ENCODE data around the gene CDC6.
"Not testable (repeated sequence)": the region's sequence is repeated elsewhere in the genome, so short reads cannot be mapped to it uniquely, and the experiment has no call there.

Gene CDC6

GRCh38 chr17:40303009-40303657 is 15.5 kb downstream of the CDC6 start:
- Histone ChIP-seq H3K27me3 (ENCODE audit: control insufficient read depth in 1 of 2, insufficient read depth in 2 of 2, low read length in 2 of 2) (no peaks in the 10 kb centered on the region), H3K27ac (ENCODE audit: low read depth, low read length) (no peak overlapping the region), H3K9ac (ENCODE audit: low read depth in 1 of 2, low read length in 2 of 2) (no peak overlapping the region)

GRCh38 chr17:40303708-40304551 is 16.3 kb downstream of the CDC6 start:
- no peak overlapping the region for H3K27ac ChIP-seq (ENCODE audit: low read depth, low read length)
- H3K9me3 ChIP-seq (ENCODE audit: control insufficient read depth in 1 of 2, low read length in 2 of 2), result no peaks in the 10 kb centered on the region
- H3K9ac ChIP-seq (ENCODE audit: low read depth in 1 of 2, low read length in 2 of 2), result no peak overlapping the region
- peaks cover 37 to 39% of the 10 kb centered on the region in 2 donors for H3K4me1 ChIP-seq (ENCODE audit: control insufficient read depth in 1 of 2, insufficient read depth in 2 of 2, low read length in 2 of 2)
- peaks cover 0 to 2% of the 10 kb centered on the region in 2 donors for H3K36me3 ChIP-seq (ENCODE audit: control insufficient read depth in 1 of 2, insufficient read depth in 2 of 2, low read length in 2 of 2)
- H3K27me3 ChIP-seq (ENCODE audit: control insufficient read depth in 1 of 2, insufficient read depth in 2 of 2, low read length in 2 of 2), result no peaks in the 10 kb centered on the region
- H3K4me3 ChIP-seq (ENCODE audit: low read depth in 1 of 2, low read length in 2 of 2), result no peak overlapping the region

More at GRCh38 chr17:40303009-40303657, 15.5 kb downstream of the CDC6 start:
- H3K9me3 ChIP-seq (ENCODE audit: control insufficient read depth in 1 of 2, low read length in 2 of 2), result no peaks in the 10 kb centered on the region
- H3K36me3 ChIP-seq (ENCODE audit: control insufficient read depth in 1 of 2, insufficient read depth in 2 of 2, low read length in 2 of 2), result peaks cover 0 to 2% of the 10 kb centered on the region in 2 donors
- no peak overlapping the region for H3K4me3 ChIP-seq (ENCODE audit: low read depth in 1 of 2, low read length in 2 of 2)
- peaks cover 29 to 31% of the 10 kb centered on the region in 2 donors for H3K4me1 ChIP-seq (ENCODE audit: control insufficient read depth in 1 of 2, insufficient read depth in 2 of 2, low read length in 2 of 2)

- not testable (repeated sequence) for H3K27me3 ChIP-seq (ENCODE audit: control insufficient read depth in 1 of 2, insufficient read depth in 2 of 2, low read length in 2 of 2); H3K4me3 ChIP-seq (ENCODE audit: low read depth in 1 of 2, low read length in 2 of 2); H3K9me3 ChIP-seq (ENCODE audit: control insufficient read depth in 1 of 2, low read length in 2 of 2); H3K27ac ChIP-seq (ENCODE audit: low read depth, low read length); H3K36me3 ChIP-seq (ENCODE audit: control insufficient read depth in 1 of 2, insufficient read depth in 2 of 2, low read length in 2 of 2); H3K9ac ChIP-seq (ENCODE audit: low read depth in 1 of 2, low read length in 2 of 2)
- peaks cover 42 to 45% of the 10 kb centered on the region in 2 donors for H3K4me1 ChIP-seq (ENCODE audit: control insufficient read depth in 1 of 2, insufficient read depth in 2 of 2, low read length in 2 of 2)
Measured at GRCh38 chr17:40304552-40304863, 16.8 kb downstream of the CDC6 start.

GRCh38 chr17:40304866-40305265 is 17.2 kb downstream of the CDC6 start:
- not testable (repeated sequence) for H3K36me3 ChIP-seq (ENCODE audit: control insufficient read depth in 1 of 2, insufficient read depth in 2 of 2, low read length in 2 of 2); H3K4me3 ChIP-seq (ENCODE audit: low read depth in 1 of 2, low read length in 2 of 2); H3K27me3 ChIP-seq (ENCODE audit: control insufficient read depth in 1 of 2, insufficient read depth in 2 of 2, low read length in 2 of 2); H3K9me3 ChIP-seq (ENCODE audit: control insufficient read depth in 1 of 2, low read length in 2 of 2); H3K9ac ChIP-seq (ENCODE audit: low read depth in 1 of 2, low read length in 2 of 2); H3K27ac ChIP-seq (ENCODE audit: low read depth, low read length)
- peaks cover 46 to 48% of the 10 kb centered on the region in 2 donors for H3K4me1 ChIP-seq (ENCODE audit: control insufficient read depth in 1 of 2, insufficient read depth in 2 of 2, low read length in 2 of 2)

GRCh38 chr17:40306395-40306794 is 18.7 kb downstream of the CDC6 start:
- peak overlapping the region; percentile 12 for H3K4me3 ChIP-seq (ENCODE audit: low read depth in 1 of 2, low read length in 2 of 2)
- H3K4me1 ChIP-seq (ENCODE audit: control insufficient read depth in 1 of 2, insufficient read depth in 2 of 2, low read length in 2 of 2), result peaks cover 61 to 63% of the 10 kb centered on the region in 2 donors
- H3K27me3 ChIP-seq (ENCODE audit: control insufficient read depth in 1 of 2, insufficient read depth in 2 of 2, low read length in 2 of 2), result no peaks in the 10 kb centered on the region
- H3K9me3 ChIP-seq (ENCODE audit: control insufficient read depth in 1 of 2, low read length in 2 of 2), result no peaks in the 10 kb centered on the region
- peak overlapping the region; percentile 15 to 23 for H3K9ac ChIP-seq (ENCODE audit: low read depth in 1 of 2, low read length in 2 of 2)
- peak overlapping the region; percentile 59 for H3K27ac ChIP-seq (ENCODE audit: low read depth, low read length)
- H3K36me3 ChIP-seq (ENCODE audit: control insufficient read depth in 1 of 2, insufficient read depth in 2 of 2, low read length in 2 of 2), result peaks cover 0 to 2% of the 10 kb centered on the region in 2 donors

GRCh38 chr17:40307001-40307730 is 19.5 kb downstream of the CDC6 start:
- no peaks in the 10 kb centered on the region for H3K9me3 ChIP-seq (ENCODE audit: control insufficient read depth in 1 of 2, low read length in 2 of 2)
- H3K27ac ChIP-seq (ENCODE audit: low read depth, low read length), result peak overlapping the region; percentile 59
- H3K4me1 ChIP-seq (ENCODE audit: control insufficient read depth in 1 of 2, insufficient read depth in 2 of 2, low read length in 2 of 2), result peaks cover 69 to 71% of the 10 kb centered on the region in 2 donors
- H3K27me3 ChIP-seq (ENCODE audit: control insufficient read depth in 1 of 2, insufficient read depth in 2 of 2, low read length in 2 of 2), result no peaks in the 10 kb centered on the region
- peak overlapping the region; percentile 15 to 23 for H3K9ac ChIP-seq (ENCODE audit: low read depth in 1 of 2, low read length in 2 of 2)
- H3K4me3 ChIP-seq (ENCODE audit: low read depth in 1 of 2, low read length in 2 of 2), result no peak overlapping the region
- H3K36me3 ChIP-seq (ENCODE audit: control insufficient read depth in 1 of 2, insufficient read depth in 2 of 2, low read length in 2 of 2), result peaks cover 0 to under 1% of the 10 kb centered on the region in 2 donors

- Histone ChIP-seq H3K9ac (ENCODE audit: low read depth in 1 of 2, low read length in 2 of 2) (peak overlapping the region in 1 of 2 donors; percentile 60), H3K4me3 (ENCODE audit: low read depth in 1 of 2, low read length in 2 of 2) (no peak overlapping the region), H3K4me1 (ENCODE audit: control insufficient read depth in 1 of 2, insufficient read depth in 2 of 2, low read length in 2 of 2) (peaks cover 75 to 77% of the 10 kb centered on the region in 2 donors), H3K27me3 (ENCODE audit: control insufficient read depth in 1 of 2, insufficient read depth in 2 of 2, low read length in 2 of 2) (no peaks in the 10 kb centered on the region), H3K27ac (ENCODE audit: low read depth, low read length) (peak overlapping the region; percentile 59), H3K9me3 (ENCODE audit: control insufficient read depth in 1 of 2, low read length in 2 of 2) (no peaks in the 10 kb centered on the region), H3K36me3 (ENCODE audit: control insufficient read depth in 1 of 2, insufficient read depth in 2 of 2, low read length in 2 of 2) (no peaks in the 10 kb centered on the region)
Measured at GRCh38 chr17:40307740-40308239, 20.1 kb downstream of the CDC6 start.

GRCh38 chr17:40309031-40309948 is 21.6 kb downstream of the CDC6 start, which contains the start of gene RARA:
TSS of gene RARA (plus strand) at chr17:40309180. CDS start at chr17:40331219, 22,039 bp downstream.
- Histone ChIP-seq H3K27me3 (ENCODE audit: control insufficient read depth in 1 of 2, insufficient read depth in 2 of 2, low read length in 2 of 2) (no peaks in the 10 kb centered on the region), H3K27ac (ENCODE audit: low read depth, low read length) (peak within 1 kb of the TSS; percentile 30), H3K4me1 (ENCODE audit: control insufficient read depth in 1 of 2, insufficient read depth in 2 of 2, low read length in 2 of 2) (peaks cover 70 to 82% of the 10 kb centered on the region in 2 donors), H3K9me3 (ENCODE audit: control insufficient read depth in 1 of 2, low read length in 2 of 2) (no peaks in the 10 kb centered on the region), H3K9ac (ENCODE audit: low read depth in 1 of 2, low read length in 2 of 2) (peak within 1 kb of the TSS; percentile 79 to 89), H3K36me3 (ENCODE audit: control insufficient read depth in 1 of 2, insufficient read depth in 2 of 2, low read length in 2 of 2) (no peaks in the 10 kb centered on the region), H3K4me3 (ENCODE audit: low read depth in 1 of 2, low read length in 2 of 2) (peak within 1 kb of the TSS; percentile 85 to 87)

GRCh38 chr17:40309949-40310510 is 22.4 kb downstream of the CDC6 start:
- no peaks in the 10 kb centered on the region for H3K9me3 ChIP-seq (ENCODE audit: control insufficient read depth in 1 of 2, low read length in 2 of 2)
- H3K4me1 ChIP-seq (ENCODE audit: control insufficient read depth in 1 of 2, insufficient read depth in 2 of 2, low read length in 2 of 2), result peaks cover 74 to 86% of the 10 kb centered on the region in 2 donors
- no peaks in the 10 kb centered on the region for H3K36me3 ChIP-seq (ENCODE audit: control insufficient read depth in 1 of 2, insufficient read depth in 2 of 2, low read length in 2 of 2)
- no peaks in the 10 kb centered on the region for H3K27me3 ChIP-seq (ENCODE audit: control insufficient read depth in 1 of 2, insufficient read depth in 2 of 2, low read length in 2 of 2)
- H3K4me3 ChIP-seq (ENCODE audit: low read depth in 1 of 2, low read length in 2 of 2), result peak overlapping the region; percentile 85 to 87
- H3K9ac ChIP-seq (ENCODE audit: low read depth in 1 of 2, low read length in 2 of 2), result peak overlapping the region; percentile 79 to 89
- H3K27ac ChIP-seq (ENCODE audit: low read depth, low read length), result no peak overlapping the region

All from duodenal mucosa (tissue), 2 donors.